ENCODE results near the gene GEMIN4.

Gene GEMIN4

DNA sequence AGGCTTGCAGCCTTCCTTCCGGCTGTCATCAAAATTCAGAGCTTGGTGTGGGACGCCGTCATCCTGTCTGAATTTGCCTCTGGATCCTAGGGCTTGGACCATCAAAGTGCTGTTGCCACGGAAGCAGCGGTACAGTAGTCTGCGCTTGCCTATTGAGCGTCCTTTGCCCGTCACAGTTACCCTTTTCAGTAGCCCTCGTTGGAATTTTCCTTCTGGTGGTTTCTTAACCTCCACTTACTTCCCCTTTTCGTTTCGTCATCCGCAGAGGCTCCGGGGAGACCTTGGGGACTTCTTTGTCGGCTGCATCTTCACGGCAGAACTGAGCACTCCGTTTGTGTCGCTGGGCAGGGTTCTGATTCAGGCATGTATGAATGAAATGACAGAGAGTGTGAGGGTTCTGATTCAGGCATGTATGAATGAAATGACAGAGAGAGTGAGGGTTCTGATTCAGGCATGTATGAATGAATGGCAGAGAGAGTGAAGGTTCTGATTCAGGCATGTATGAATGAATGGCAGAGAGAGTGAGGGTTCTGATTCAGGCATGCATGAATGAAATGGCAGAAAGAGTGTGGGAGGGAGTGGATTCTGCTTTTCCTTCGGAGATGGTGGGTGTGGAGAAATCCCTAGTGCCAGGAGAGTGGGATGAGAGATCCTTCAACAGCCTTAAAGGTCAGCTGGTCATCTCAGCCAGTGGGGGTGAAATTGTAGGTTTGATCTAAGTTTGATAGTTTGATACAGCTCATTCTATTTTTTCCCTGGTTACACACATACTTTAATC lies 11.6 kb downstream of the GEMIN4 start:
- no peak for DNase-seq

DNA sequence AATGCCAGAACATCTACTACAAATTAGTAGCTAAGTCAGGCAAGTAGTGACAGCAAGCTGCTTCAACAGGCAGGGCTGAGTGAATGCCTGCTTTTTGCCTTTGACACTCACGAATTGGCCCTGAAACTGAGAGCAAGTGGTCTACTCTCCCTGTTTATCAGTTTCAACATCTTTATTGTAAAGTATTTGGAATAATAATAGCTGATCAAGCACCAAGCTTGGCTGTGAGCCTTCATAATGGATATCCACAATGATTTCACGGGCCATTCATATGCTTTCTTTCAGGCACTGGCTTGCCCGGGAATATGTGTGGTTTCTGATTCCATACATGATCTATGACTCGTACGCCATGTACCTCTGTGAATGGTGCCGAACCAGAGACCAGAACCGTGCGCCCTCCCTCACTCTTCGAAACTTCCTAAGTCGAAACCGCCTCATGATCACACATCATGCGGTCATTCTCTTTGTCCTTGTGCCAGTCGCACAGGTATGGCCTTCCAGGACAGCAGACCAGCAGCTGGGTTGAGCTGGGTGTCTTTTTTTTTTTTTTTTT lies 14.4 kb downstream of the GEMIN4 start:
- DNase-seq: no peak

DNA sequence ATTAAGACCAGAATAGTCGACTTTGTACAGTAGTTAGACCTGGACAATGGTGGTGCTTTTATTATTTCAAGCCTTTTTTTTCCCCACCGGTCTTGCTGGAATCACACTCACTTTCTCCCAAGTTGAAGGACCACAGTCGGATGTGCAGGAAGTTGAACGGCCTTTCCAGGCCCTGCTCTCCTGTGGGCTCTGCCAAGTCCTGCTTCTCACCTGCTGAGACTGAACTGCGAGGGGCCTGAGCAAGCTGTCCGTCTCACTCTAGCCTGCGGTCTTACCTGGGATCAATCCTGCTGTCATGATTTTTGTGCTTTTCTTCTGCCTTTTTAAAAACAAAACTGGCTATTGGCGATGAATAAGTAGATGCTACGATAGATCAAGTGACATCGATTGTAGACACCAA lies 18.3 kb downstream of the GEMIN4 start:
- DNase-seq: no peak

DNA sequence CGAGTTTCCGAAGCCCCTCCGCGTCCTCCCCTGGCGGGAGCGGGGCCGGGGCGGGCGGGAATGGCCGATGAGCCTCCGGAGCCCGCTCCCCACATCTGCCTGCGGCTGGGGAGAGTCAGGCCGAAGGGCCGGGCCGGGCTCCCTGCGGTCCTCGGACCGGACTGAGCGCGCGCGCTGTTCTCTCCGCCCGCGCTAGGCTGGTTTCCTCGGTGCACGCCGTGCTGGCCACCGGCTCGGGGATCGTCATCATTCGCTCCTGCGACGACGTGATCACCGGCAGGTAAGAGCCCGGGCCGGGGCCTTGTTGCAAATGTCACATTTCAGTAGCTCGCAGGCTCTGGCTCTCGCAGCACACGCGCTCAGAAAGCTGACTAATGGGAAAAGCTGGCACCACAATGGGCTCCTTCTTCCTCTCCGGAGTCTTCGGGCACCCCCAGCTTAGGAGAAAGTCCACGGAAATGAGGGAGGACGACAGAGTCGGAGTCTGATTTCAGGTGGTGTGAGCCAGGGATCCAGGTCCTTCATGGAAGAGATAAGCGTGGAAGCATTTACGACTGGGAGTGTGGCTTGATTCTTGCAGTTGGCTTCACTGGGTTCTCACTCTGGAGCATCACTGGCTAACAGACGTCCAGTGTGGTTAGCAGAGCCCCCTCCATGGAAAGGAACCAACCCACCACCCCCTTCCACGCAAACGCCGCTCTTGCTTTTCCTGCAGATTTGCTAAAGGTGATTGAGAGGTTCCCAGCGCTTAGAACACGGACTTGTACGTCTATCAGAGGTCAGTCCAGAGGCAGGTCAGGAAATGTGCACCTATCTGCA lies 19.0 kb downstream of the GEMIN4 start:
- peak in 1 of 2 experiments; percentile 34 for DNase-seq

DNA sequence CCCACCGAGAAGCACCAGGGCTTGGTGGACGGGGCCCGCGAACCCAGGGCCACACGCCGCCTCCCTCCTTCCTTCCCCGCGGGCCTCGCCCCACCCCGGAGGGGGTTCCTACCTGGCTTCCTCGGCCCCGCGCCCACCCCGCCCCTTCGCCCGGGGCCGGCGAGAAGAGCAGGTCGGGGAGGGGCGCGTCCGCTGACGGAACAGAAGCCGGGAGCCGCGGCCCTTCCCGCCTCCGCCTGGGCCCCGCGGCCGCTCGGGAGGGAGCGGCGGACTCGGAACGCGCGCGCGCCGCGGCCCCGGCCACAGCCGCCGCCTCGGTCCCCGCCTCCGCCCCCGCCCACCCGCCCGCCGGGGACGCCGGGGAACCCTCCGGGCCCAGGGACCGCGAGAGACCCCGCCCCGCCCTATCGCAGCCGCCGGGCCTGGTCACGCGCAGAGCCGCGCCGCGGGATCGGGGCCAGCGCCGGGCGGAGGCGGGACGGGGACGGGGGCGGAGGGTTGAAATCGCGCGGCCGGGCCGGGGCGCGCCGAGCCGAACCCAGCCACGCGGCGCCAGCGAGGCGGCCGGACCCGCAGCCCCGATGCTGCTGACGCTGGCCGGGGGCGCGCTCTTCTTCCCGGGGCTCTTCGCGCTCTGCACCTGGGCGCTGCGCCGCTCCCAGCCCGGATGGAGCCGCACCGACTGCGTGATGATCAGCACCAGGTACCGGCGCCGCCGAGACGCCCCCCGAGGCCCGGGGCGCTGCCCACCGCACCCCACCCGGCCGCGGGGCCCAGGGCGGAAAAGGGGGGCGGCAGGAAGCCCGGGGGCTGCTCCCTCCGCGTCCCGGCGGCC lies 19.8 kb downstream of the GEMIN4 start, which contains the start of gene TLCD3A:
Gene TLCD3A (plus strand): TSS at position 530 of the 835 bp plus-strand sequence. CDS start 52 bp downstream, at position 582.
- DNase-seq: peak in 1 of 2 experiments; percentile 35

DNA sequence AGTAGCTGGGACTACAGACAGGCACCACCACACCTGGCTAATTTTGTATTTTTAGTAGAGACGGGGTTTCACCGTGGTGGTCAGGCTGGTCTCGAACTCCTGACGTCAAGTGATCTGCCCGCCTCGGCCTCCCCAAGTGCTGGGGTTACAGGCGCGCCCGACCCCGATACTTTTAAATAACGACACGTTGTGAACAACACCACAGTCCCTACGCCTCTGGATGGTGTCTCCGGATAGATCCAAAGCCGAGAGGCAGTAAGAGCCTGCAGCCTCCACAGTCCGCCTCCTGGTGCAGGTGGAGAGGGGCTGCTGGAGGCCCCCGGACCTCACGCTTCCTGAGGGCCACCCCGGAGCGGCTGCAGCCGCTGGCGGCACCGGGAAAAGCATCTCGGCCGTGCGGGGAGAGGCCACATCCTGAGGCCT lies 20.4 kb downstream of the GEMIN4 start:
- no peak for DNase-seq

DNA sequence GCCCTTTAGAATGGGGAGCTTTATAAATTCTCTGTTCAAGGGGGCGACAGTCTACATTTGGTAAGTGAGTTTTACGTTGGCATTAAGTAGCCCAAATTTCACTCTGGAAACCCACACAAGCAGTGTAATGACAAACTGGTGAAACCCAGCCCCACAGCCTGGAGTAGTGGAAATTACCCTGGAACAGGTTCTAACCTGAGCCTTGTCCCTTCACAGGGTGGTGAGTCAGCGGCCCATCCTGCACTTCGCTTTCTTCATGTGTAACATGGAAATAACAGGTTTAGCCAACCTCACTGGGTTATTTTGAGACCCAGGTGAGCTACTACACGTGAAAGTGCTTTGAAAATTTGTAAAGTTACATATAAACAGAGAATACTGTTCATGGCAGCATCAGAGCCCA lies 23.2 kb downstream of the GEMIN4 start:
- no peak for DNase-seq

DNA sequence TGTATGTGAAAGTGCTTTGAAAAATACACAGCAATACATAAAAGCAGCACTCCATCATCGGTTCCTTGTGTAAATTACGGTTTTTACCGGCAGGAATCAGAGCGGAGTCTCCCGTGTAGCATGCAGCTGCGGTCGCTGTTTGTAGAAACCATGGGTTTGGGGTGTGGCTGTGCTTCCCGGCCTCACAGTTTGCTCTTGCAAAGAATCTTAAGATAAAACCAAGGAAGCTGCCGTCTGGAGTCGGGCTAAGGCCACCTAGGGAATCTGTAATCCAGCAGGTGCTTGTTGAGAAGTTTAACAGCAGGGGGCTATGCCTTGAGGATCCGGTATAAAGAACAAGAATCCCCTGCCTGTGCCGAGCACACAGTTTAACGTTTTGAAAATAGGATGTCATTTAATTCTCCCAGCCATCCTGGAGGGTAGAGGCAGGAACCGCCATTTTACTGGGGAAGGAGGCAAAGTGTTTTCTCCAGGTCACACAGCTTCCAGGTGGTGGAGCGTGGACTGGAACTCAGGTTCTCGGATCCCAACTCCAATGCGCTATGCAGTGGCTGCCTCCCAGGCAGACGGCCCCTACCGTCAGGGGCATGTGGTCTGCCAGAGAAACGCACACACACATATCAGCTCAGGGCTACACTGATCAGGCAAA lies 25.7 kb downstream of the GEMIN4 start:
- no peak for DNase-seq

DNA sequence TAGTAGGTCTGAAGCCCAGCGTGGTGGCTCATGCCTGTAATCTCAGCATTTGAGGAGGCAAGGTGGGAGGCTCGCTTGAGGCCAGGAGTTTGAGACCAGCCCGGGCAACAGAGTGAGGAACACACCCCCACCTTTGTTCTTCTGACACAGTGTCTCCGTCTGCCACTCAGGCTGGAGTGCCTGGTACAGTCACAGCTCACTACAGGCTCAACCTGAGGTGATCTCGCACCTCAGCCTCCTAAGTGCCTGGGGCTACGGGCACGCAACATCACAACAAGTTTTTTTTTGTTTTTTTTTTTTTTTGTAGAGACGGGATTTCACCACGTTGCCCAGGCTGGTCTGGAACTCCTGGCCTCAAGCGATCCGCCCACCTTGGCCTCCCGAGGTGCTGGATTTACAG lies 26.3 kb downstream of the GEMIN4 start:
- no peak for DNase-seq

DNA sequence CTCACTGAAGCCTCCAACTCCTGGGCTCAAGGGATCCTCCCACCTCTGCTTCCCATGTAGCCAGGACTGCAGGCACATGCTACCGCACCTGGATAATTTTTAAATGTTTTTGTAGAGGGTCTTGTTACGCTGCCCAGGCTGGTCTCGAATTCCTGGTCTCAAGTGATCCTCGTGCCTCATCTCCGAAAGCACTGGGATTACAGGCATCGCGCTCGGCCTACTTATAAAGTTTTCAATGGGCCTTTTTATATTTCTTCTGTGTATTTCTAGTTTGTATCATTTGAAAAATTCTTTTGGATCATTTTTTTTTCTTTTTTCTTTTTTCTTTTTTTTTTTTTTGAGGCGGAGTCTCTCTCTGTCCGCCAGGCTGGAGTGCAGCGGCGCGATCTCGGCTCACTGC lies 27.0 kb downstream of the GEMIN4 start:
- DNase-seq: no peak

DNA sequence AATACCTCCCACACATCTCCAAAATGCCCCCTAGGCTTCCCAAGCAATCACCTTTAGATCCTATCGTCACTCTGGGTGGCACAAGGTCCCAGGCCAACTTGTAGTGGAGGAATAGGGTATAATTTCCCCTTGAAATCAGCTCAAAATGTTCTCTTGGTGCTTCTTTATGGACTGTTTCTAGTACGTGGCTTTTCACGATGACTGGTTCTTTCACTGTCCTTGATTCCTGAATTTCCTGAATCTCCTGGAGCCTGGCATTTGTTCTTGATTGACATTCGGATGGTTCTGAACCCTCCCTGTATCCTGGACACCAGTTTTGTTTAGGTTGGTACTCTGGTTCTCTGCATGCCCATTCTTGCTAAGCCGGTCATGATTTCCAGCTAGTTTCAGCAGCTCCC lies 30.5 kb downstream of the GEMIN4 start:
- DNase-seq: no peak

DNA sequence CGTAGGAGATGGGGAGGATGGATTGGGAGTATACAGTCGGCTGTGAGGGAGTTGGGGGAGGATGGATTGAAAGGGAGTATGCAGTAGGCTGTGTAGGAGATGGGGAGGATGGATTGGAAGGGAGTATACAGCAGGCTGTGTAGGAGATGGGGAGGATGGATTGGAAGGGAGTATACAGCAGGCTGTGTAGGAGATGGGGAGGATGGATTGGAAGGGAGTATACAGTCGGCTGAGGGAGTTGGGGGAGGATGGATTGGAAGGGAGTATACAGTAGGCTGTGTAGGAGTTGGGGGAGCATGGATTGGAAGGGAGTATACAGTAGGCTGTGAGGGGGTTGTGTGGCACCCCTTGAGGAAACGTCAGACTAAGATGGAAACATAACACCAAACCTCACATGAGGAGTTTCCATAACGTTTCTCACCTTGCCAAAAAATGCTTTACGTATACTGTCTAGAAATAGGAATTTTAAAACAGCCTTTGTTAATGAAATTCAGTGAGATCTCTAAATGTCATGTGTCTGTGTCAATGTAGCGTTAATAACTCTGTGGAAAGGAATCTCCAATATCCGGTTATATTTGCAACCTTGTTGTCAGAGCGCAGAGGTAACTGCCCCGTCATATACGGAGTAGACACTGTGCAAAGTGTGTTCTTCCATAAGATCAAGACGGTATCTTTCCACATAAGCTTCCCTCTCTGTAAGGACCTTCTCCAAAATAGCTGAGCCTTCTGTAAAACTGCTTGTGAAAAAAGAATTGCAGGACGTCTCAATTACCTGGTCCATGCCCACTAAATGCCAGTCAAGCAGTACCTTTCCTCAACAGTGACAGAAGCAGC lies 31.1 kb downstream of the GEMIN4 start:
- DNase-seq: no peak

DNA sequence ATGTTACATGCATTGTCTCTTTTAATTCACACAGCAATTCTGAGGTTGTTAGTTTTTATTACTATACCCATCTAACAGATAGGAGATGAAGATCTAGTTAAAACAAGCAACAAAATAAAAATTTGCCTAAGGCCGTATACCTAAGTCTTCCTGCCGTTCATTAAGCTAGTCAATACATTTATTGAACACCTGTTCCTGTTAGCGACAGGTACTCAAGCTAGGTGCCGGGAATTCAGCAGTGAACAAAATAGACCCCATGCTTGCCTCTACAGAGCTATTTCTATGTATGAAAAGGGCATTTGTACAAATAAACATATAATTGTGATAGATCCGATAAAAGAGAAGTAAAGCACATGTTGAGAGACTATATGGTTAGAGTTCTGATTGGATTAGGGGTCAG lies 34.0 kb downstream of the GEMIN4 start:
- no peak for DNase-seq

DNA sequence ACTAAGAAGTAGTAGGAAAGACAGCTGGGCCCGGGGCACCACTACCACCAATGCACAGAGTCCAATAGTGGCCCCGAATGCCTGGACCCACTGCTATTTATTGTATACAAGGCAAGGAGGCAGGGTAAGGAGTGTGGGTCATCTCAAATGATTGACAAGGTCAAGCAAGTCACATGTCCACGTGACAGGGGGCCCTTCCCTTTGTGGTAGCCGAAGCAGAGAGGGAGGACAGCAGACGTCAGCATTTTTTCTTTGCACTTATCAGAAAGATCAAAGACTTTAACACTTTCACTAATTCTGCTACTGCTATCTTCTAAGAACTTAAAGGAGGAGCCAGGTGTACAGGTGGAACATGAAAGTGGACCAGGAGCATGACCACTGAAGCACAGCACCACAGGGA lies 43.9 kb downstream of the GEMIN4 start:
- DNase-seq: no peak

DNA sequence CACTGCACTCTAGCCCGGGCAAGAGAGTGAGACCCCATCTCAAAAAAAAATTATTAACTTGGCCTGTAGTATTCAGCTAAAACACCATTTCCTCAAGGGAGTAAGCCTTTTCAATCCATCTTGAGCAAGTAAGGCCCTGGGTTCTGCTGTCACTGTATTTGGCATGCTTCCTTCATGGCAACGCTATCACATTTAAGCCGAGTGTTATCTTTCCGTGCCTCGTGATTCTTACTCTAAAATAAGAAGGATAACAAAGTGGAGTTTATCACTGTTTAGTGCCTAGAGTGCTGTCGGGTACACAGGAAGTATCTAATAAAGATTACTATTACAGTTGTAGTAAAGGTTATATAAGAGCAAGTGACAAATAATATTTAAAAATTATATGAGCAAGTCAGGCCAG lies 46.2 kb downstream of the GEMIN4 start:
- DNase-seq: no peak

DNA sequence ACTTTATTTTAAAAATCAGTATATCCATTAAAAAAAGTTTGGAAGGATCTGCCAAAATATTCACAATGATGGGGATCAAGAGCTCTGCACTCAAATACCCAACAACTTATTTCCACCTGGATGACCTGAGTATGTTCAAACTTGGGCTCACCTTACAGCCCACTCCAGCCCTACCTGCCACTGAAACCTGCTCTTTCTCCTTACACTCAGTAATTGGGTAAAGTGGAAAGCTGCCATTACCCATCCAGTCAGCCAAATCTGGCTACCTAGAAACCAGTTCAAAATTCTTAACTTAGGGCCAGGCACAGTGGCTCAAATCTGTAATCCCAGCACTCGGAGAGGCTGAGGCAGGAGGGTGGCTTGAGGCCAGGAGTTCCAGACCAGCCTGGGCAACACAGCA lies 47.1 kb downstream of the GEMIN4 start:
- no peak for DNase-seq

DNA sequence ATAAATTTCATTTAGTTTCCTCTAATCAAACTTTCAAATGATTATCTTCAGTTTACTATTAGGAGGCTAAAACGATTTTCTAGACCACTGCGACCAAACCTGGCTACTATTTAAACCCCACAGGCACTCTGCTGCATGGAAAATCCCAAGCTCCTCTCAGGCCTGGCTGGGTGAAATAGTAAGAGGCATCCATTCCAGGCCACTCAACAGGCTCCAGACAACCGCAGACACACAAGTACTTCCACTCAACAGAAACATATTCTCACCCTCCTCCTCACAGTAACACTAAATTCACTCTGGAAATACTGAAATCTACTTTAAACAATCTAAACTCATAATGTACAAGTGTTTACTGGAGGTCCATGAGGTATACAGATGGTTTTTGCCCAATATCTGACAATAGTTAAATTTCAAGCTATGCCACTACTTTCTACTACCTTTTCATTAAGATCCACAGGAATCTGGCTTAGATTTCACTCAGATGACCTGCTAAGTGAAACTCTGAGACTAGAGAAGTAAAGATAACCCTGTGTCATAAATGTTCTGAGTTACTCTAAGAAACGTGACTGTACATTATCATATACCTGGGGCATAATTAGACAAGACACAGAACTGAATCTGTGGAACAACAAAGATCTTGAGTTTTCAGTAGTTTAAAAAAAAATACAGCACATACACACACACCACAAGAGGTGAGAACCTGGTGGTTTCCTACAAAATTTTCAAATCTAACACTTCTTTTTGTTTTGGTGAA lies 47.8 kb downstream of the GEMIN4 start:
- DNase-seq: no peak

DNA sequence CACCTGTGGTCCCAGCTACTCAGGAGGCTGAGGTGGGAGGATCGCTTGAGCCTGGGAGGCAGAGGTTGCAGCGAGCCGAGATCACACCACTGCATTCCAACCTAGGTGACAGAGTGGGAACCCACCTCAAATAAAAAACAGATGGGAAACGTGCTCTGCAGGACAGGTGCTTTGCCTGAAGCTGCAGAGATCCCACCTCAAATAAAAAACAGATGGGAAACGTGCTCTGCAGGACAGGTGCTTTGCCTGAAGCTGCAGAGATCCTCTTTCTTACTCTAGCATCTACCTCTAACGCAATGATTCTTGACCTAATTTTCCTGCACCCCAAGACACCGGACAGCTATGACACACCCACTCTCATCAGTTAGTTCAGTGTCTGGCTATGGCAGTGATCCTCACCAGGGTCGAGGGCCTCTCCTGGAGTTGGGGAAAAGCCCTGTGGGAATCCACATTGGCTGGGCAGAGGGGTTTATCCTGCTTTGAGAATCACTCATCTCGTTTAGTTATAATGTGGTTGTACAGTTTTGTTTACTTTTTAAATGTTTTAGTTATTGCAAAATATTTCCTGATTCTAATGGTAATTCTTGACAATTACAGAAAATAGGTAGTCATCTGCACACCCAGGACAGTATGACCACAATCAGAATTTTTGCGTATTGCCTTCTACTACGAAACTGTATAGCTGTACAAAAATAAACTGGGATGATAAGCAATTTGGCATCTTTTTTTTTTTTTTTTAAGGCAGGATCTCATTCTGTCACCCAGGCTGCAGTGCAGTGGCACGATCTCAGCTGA lies 48.8 kb downstream of the GEMIN4 start:
- no peak for DNase-seq

DNA sequence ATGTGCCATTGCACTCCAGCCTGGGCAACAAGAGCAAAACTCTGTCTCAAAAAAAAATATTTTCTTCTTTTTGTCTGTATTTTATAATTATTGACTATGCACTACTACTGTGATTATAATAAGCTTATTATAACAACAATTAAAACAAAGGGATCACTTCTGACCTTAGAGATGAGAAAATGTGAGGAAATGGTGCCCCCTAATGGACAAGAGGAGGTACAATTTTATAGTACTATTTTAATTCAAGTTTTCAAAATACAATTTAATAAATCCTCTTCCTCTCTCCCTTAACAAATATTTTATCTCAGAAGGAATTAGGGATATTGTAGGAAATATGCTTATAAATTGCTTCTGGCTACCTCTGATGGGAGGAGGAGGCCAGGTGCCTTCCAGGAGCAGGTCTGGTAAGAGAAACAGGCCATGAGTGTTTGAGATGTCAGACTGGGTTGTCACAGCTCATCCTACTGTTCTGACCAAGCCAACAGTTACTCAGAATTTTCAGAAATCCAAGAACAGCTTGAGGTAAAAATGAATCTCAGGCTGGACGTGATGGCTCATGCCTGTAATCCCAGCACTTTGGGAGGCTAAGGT lies 51.5 kb downstream of the GEMIN4 start:
- DNase-seq: no peak
